ENCODE results near the gene TMPRSS9. TPM values are rescaled to one million over a fixed set of nuclear protein-coding genes. Genes with fewer than 3 reads are reported as not detected.

TMPRSS9 gene
- total RNA-seq, 4 donors from 2014 or later, result not detected

DNA sequence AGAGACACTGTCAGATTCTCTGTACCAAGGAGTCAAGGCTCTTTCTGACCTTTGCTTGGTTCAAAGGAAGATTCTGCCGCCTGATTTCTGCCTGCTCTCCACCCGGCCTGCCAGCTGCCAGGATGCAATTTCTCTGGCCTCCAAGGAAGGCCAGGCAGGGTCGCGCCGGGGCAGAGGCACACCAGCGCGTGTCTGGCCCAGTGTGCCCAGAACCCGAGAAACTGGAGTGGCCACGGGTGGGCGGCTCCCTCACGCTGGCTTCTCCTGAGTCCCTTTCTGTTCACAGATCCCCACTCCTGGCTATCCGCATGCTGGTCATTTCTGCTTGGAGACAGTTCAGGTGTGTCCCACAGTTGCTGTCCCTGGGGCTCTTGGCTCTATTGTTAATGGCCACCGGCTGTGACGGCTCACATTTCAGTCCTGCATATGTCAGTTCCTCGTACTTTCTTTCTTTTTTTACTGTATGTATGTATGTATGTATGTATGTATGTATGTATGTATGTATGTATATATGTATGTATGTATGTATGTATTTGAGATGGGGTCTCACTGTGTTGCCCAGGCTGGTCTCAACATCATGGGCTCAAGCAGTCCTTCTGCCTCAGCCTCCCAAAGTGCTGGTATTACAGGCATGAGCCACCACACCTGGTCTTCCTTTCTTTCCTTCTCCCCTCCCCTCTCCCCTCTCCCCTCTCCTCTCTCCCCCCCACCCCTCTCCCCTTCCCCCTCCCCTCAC lies 16.9 kb downstream of the TMPRSS9 start:
- 56 to 65% methylated on average over 15 of the region's 15 CpGs for WGBS, 2 donors
- no peak for TF ChIP-seq POLR2A (IDR thresholded peaks at IDR 0.05)
- no peak for TF ChIP-seq EP300 (IDR thresholded peaks at IDR 0.05)
- no peak for TF ChIP-seq CTCF (IDR thresholded peaks at IDR 0.05)
- Histone ChIP-seq H3K27ac (no peak overlapping the region), H3K27me3 (peaks cover 0 to 13% of the 10 kb centered on the region in 2 donors), H3K4me1 (peaks cover 0 to 6% (median 0%) of the 10 kb centered on the region in 4 donors), H3K4me3 (no peak overlapping the region), H3K36me3 (no peaks in the 10 kb centered on the region), H3K9me3 (peaks cover 0 to 18% (median 0%) of the 10 kb centered on the region in 4 donors)
- no peak for DNase-seq (ENCODE audit: low spot score in 2 of 2)

DNA sequence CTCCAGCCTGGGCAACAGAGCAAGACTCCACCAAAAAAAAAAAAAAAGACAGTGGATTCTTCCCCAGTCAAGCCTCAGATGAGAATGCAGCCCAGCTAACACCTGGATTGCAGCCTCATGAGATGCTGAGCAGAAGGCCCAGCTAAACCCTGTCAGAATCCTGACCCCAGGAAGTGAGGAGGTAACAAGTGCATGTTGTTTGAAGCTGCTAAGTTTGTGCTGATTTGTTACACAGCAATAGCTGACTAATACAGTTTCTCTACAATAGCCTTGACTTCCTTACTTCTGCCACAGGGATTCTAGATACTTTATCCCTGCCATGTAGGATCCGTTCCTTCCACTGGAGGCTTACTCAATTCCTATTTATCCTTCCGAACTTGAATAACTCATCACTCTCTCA lies 20.5 kb downstream of the TMPRSS9 start:
- TF ChIP-seq POLR2A (IDR thresholded peaks at IDR 0.05), result no peak
- TF ChIP-seq CTCF (IDR thresholded peaks at IDR 0.05), result no peak
- no peak for TF ChIP-seq EP300 (IDR thresholded peaks at IDR 0.05)
- no peak overlapping the region for H3K4me3 ChIP-seq

GRCh38 chr19:2381148-2381820 lies 21.2 kb downstream of the TMPRSS9 start:
- peaks cover 0 to 25% (median 0%) of the 10 kb centered on the region in 4 donors for H3K4me1 ChIP-seq
- DNase-seq (ENCODE audit: low spot score in 2 of 2), result no peak
- H3K4me3 ChIP-seq, result no peak overlapping the region
- peaks cover 0 to 18% (median 0%) of the 10 kb centered on the region in 4 donors for H3K9me3 ChIP-seq
- peaks cover 0 to 13% of the 10 kb centered on the region in 2 donors for H3K27me3 ChIP-seq
- WGBS, 2 donors, result 31 to 36% methylated on average over 18 of the region's 18 CpGs
- H3K36me3 ChIP-seq, result no peaks in the 10 kb centered on the region
- peak overlapping the region in 2 of 4 donors; percentile 28 to 68 for H3K27ac ChIP-seq
- TF ChIP-seq EP300 (IDR thresholded peaks at IDR 0.05), result peak in 1 of 2 donors; percentile 57
- TF ChIP-seq CTCF (IDR thresholded peaks at IDR 0.05), result no peak
- no peak for TF ChIP-seq POLR2A (IDR thresholded peaks at IDR 0.05)

More for the DNA sequence above, 20.5 kb downstream of the TMPRSS9 start:
- no peak overlapping the region for H3K27ac ChIP-seq
- H3K4me1 ChIP-seq, result peaks cover 0 to 25% (median 0%) of the 10 kb centered on the region in 4 donors
- H3K27me3 ChIP-seq, result peaks cover 0 to 19% of the 10 kb centered on the region in 2 donors
- peaks cover 0 to 18% (median 0%) of the 10 kb centered on the region in 4 donors for H3K9me3 ChIP-seq
- WGBS, 2 donors, result 50 to 75% methylated on average over 2 of the region's 2 CpGs
- no peak for DNase-seq (ENCODE audit: low spot score in 2 of 2)
- no peaks in the 10 kb centered on the region for H3K36me3 ChIP-seq

GRCh38 chr19:2382530-2383222 lies 22.6 kb downstream of the TMPRSS9 start:
- H3K9me3 ChIP-seq, result peaks cover 0 to 18% (median 0%) of the 10 kb centered on the region in 4 donors
- H3K36me3 ChIP-seq, result no peaks in the 10 kb centered on the region
- H3K4me3 ChIP-seq, result no peak overlapping the region
- no peak overlapping the region for H3K27ac ChIP-seq
- no peak for TF ChIP-seq EP300 (IDR thresholded peaks at IDR 0.05)
- DNase-seq (ENCODE audit: low spot score in 2 of 2), result no peak
- WGBS, 2 donors, result 84 to 88% methylated on average over 13 of the region's 13 CpGs
- H3K4me1 ChIP-seq, result peaks cover 0 to 25% (median 0%) of the 10 kb centered on the region in 4 donors
- peaks cover 0 to 12% of the 10 kb centered on the region in 2 donors for H3K27me3 ChIP-seq

GRCh38 chr19:2385053-2385721 lies 25.1 kb downstream of the TMPRSS9 start:
- TF ChIP-seq CTCF (IDR thresholded peaks at IDR 0.05), result no peak
- no peak for TF ChIP-seq EP300 (IDR thresholded peaks at IDR 0.05)
- TF ChIP-seq POLR2A (IDR thresholded peaks at IDR 0.05), result no peak
- Histone ChIP-seq H3K27ac (no peak overlapping the region), H3K4me1 (peaks cover 0 to 25% (median 0%) of the 10 kb centered on the region in 4 donors), H3K4me3 (no peak overlapping the region), H3K9me3 (peaks cover 0 to 6% (median 0%) of the 10 kb centered on the region in 4 donors), H3K27me3 (peaks cover 0 to 12% of the 10 kb centered on the region in 2 donors), H3K36me3 (no peaks in the 10 kb centered on the region)
- no peak for DNase-seq (ENCODE audit: low spot score in 2 of 2)
- WGBS, 2 donors, result 38 to 57% methylated on average over 18 to 20 of the region's 37 CpGs
